Endothelial cell of umbilical vein (primary cell): ENCODE data around the gene PIP4K2C. TPM values are rescaled to one million over a fixed set of nuclear protein-coding genes. Genes with fewer than 3 reads are reported as not detected.
"Not testable (repeated sequence)": the region's sequence is repeated elsewhere in the genome, so short reads cannot be mapped to it uniquely, and the experiment has no call there.

ENCODE experiments used
- BruUV-seq: library from RNA; stranded (reverse); fragments of 400-500 nt; replicated peaks from 2 replicates; lab custom pipeline; 2021; lab: Mats Ljungman, UMichigan
- CTCF ChIA-PET: fragments of 300-600, 350-600 bp; sonication (Branson Sonifier 250); formaldehyde crosslinking; loops from one replicate; lab custom pipeline; 2021; ENCODE audit warnings: antibody characterized with exemption, inconsistent platforms; lab: Charles Lee
- POLR2A ChIA-PET: fragments of 300-600, 350-600 bp; sonication (Branson Sonifier 250); formaldehyde crosslinking; loops from one replicate; lab custom pipeline; 2021; ENCODE audit warnings: antibody characterized with exemption, inconsistent platforms; lab: Charles Lee
- DNase-seq: peaks from one replicate; pipeline ENCODE4 v3.0.0-alpha.2; 2011; ENCODE audit warnings: low read depth, low spot score
- FAIRE-seq: peaks from 2 replicates; lab custom pipeline; 2011; peaks lifted over from hg19 to GRCh38; lab: Jason Lieb, UNC
- H2AFZ ChIP-seq: 2 replicates; pipeline ENCODE4 v1.6.0; 2012; ENCODE audit warnings: low read depth, low read length, control low read depth, inconsistent platforms
- H3K27ac ChIP-seq: 2 replicates; pipeline ENCODE4 v1.5.1; 2011; ENCODE audit warnings: low read depth, mild to moderate bottlenecking, control low read depth, low read length, moderate library complexity; ENCODE audit not compliant: insufficient read depth
- H3K27me3 ChIP-seq, 2 experiments: 2 replicates each; pipeline versions ENCODE4 v1.6.0 to v1.6.1; 2011; ENCODE audit warnings: low read length in 2 of 2, mixed read lengths in 1 of 2; ENCODE audit not compliant: control insufficient read depth in 2 of 2, insufficient read depth in 2 of 2
- H3K36me3 ChIP-seq, 2 experiments: 2 replicates in 1 of 2; 3 replicates in 1 of 2; pipeline ENCODE4 v1.5.1; 2011; ENCODE audit warnings: low read length in 2 of 2, mild to moderate bottlenecking in 1 of 2, moderate library complexity in 1 of 2; ENCODE audit not compliant: control insufficient read depth in 2 of 2, insufficient read depth in 2 of 2; ENCODE audit errors: extremely low read depth in 1 of 2
- H3K4me1 ChIP-seq: 3 replicates; pipeline ENCODE4 v1.5.1; 2011; ENCODE audit warnings: mild to moderate bottlenecking, low read length; ENCODE audit not compliant: control insufficient read depth, insufficient read depth; ENCODE audit errors: extremely low read depth
- H3K4me2 ChIP-seq: 2 replicates; pipeline ENCODE4 v1.6.1; 2011; ENCODE audit warnings: low read length, control low read depth, mixed read lengths; ENCODE audit not compliant: insufficient read depth
- H3K4me3 ChIP-seq, 3 experiments: fragments of 200-600 bp in 1 of 3; sonication (generic), shearing (Covaris generic) in 1 of 3; replicated peaks in 1 of 3; 2 replicates each; pipeline ENCODE4 v1.5.1; 2011 to 2016; ENCODE audit warnings: control low read depth in 3 of 3, low read length in 3 of 3, mild to moderate bottlenecking in 2 of 3, inconsistent platforms in 1 of 3, low read depth in 1 of 3, moderate library complexity in 1 of 3; ENCODE audit not compliant: insufficient read depth in 1 of 3
- H3K79me2 ChIP-seq: 2 replicates; pipeline ENCODE4 v1.6.0; 2012; ENCODE audit warnings: low read length, inconsistent platforms; ENCODE audit not compliant: control insufficient read depth, insufficient read depth
- H3K9ac ChIP-seq: replicated peaks from 2 replicates; pipeline ENCODE3; 2011; ENCODE audit warnings: low read length, control low read depth; ENCODE audit not compliant: insufficient read depth; ENCODE audit errors: extremely low read depth
- H3K9me1 ChIP-seq: replicated peaks from 3 replicates; pipeline ENCODE4 v1.6.0; 2011; ENCODE audit warnings: mild to moderate bottlenecking, low read length; ENCODE audit not compliant: control insufficient read depth, insufficient read depth; ENCODE audit errors: extremely low read depth
- H3K9me3 ChIP-seq: replicated peaks from 2 replicates; pipeline ENCODE4 v1.5.1; 2012; ENCODE audit warnings: low read length, inconsistent platforms; ENCODE audit not compliant: control insufficient read depth, insufficient read depth
- H4K20me1 ChIP-seq: replicated peaks from 2 replicates; pipeline ENCODE3; 2011; ENCODE audit warnings: mild to moderate bottlenecking, low read length; ENCODE audit not compliant: control insufficient read depth, insufficient read depth; ENCODE audit errors: extremely low read depth
- CTCF ChIP-seq, 2 donors: IDR thresholded peaks; 1 replicate in 1 of 2; 2 replicates in 1 of 2; pipeline ENCODE4 v1.5.1; 2011; ENCODE audit warnings: low read length in 2 of 2, mild to moderate bottlenecking in 2 of 2, moderate library complexity in 2 of 2, control low read depth in 1 of 2, inconsistent platforms in 1 of 2, low read depth in 1 of 2; ENCODE audit not compliant: insufficient read depth in 1 of 2; ENCODE audit errors: extremely low read depth in 1 of 2
- EZH2 ChIP-seq: IDR thresholded peaks from 2 replicates; pipeline ENCODE4 v1.6.1; 2012; ENCODE audit warnings: borderline replicate concordance, low read depth, mild to moderate bottlenecking, moderate library complexity, low read length, inconsistent platforms; ENCODE audit not compliant: severe bottlenecking
- FOS ChIP-seq: IDR thresholded peaks from 2 replicates; pipeline ENCODE4 v1.6.1; 2011; ENCODE audit warnings: mild to moderate bottlenecking, low read length, moderate library complexity, borderline replicate concordance; ENCODE audit not compliant: insufficient read depth
- GATA2 ChIP-seq: IDR thresholded peaks from 2 replicates; pipeline ENCODE4 v1.7.0; 2011; ENCODE audit warnings: low read depth, mild to moderate bottlenecking, moderate library complexity, mixed read lengths, low read length; ENCODE audit not compliant: insufficient read length, insufficient read depth
- JUN ChIP-seq: IDR thresholded peaks from 2 replicates; pipeline ENCODE4 v1.6.1; 2011; ENCODE audit warnings: borderline replicate concordance, low read depth; ENCODE audit not compliant: insufficient read length, insufficient read depth
- MAX ChIP-seq: IDR thresholded peaks from 2 replicates; pipeline ENCODE4 v1.6.1; 2011; ENCODE audit not compliant: insufficient read depth, insufficient read length
- MYC ChIP-seq: IDR thresholded peaks from one replicate; pipeline ENCODE4 v1.6.1; 2011; ENCODE audit warnings: mild to moderate bottlenecking, low read depth, low read length
- POLR2A ChIP-seq: IDR thresholded peaks from 2 replicates; pipeline ENCODE4 v1.6.1; 2012; ENCODE audit warnings: low read depth, mild to moderate bottlenecking, control low read depth, low read length
- POLR2AphosphoS5 ChIP-seq: IDR thresholded peaks from 2 replicates; pipeline ENCODE4 v1.6.1; 2012; ENCODE audit warnings: low read depth, mild to moderate bottlenecking, control low read depth, low read length, moderate library complexity; ENCODE audit not compliant: insufficient read depth
- dilution Hi-C: fragments of 300-500 bp; cut with MboI; formaldehyde crosslinking; loops from one replicate; pipeline ENCODE4 v1.15.0; 2019; ENCODE audit warnings: low sequenced_read_pairs; ENCODE audit not compliant: extremely low pct_ligation_motif_present
- intact Hi-C: fragments of 100-400 bp; cut with micrococcal nuclease; formaldehyde crosslinking; loops from one replicate; pipeline ENCODE4 v1.10.0; 2022
- polyA plus RNA-seq, 4 experiments: library from polyadenylated mRNA; depleted of rRNA in 3 of 4; stranded (reverse) in 3 of 4; unstranded in 1 of 4; fragments of >200 nt; gene quantifications; 2 replicates each; pipeline versions ENCODE4 v1.2.1 to v1.2.3, GENCODE V29; 2011 to 2012; ENCODE audit warnings: missing spikeins in 1 of 4
- total RNA-seq: library from RNA; stranded (reverse); gene quantifications from 2 replicates; pipeline ENCODE4 v1.2.3, GENCODE V29; 2021

The PIP4K2C gene
- total and polyA plus RNA-seq, 2 donors (not counting 3 experiments of a cell fraction or from before 2014, with no cell fraction given): 10.5 to 11.5 TPM

DNA sequence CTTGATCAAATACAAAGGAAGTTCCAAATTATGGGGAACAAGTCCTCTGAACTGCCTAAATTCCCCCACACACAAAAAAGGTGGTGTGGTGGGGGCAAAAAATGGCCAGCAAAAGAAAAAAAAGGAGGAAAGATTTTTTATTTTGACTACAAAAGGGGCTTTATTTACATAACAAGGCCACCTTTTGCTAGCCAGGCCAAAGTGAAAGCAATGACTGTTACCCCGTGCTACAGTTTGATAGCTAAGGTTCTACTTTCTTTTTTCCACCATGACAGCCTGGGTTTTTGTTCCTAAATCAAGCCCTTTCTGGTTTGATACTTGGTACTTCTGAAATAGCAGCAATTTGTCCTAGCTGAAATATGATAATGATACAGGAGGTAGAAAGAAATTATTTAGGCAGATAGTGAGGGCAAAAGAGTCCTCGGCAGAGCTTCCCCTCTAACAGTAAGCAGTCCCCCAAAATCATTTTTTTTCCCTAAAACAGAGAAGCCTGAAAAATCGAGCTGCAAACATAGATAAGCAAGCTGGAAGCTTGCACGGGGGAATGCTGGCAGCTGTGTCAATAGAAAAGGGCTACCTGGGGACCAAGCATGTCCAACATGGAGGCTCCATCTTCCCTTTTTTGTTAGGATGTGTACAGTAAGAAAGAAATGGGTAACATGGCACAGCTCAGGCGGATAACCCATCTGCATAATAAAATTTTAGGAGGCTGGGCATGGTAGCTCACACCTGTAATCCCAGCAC lies 50.9 kb downstream of the PIP4K2C start:
- H3K9me3 ChIP-seq: no peaks in the 10 kb centered on the region
- ChIA-PET POLR2A (no interaction called here), CTCF (interaction anchor here (1.4 to 4.5 kb wide), 3 partner anchors 9 to 31 kb away, joined by 3 to 25 read pairs (median 4); partner anchors contain the start of genes ARHGEF25 and B4GALNT1)
- peaks cover 14 to 17% of the 10 kb centered on the region in 2 experiments for H3K27me3 ChIP-seq
- H2AFZ ChIP-seq: no peak overlapping the region
- dilution Hi-C loops: no loop called here
- H3K27ac ChIP-seq: no peak overlapping the region
- H3K36me3 ChIP-seq: no peaks in the 10 kb centered on the region
- no peak overlapping the region for H3K4me2 ChIP-seq
- H3K79me2 ChIP-seq: no peaks in the 10 kb centered on the region
- FAIRE-seq (no peak), DNase-seq (no peak)
- no peaks in the 10 kb centered on the region for H3K4me1 ChIP-seq
- intact Hi-C loops: no loop called here
- no peak overlapping the region for H3K4me3 ChIP-seq
- TF ChIP-seq CTCF (IDR thresholded peaks at IDR 0.05; ENCODE audit: extremely low read depth in 1 of 2, insufficient read depth in 1 of 2, low read depth in 1 of 2, low read length in 2 of 2) (no peak), MYC (no peak), FOS (no peak), MAX (no peak), EZH2 (no peak), POLR2AphosphoS5 (no peak), GATA2 (no peak), JUN (no peak), POLR2A (no peak)
- no peaks in the 10 kb centered on the region for H3K9me1 ChIP-seq
- no peak overlapping the region for H3K9ac ChIP-seq
- no TSS peak for BruUV-seq
- H4K20me1 ChIP-seq: no peaks in the 10 kb centered on the region

DNA sequence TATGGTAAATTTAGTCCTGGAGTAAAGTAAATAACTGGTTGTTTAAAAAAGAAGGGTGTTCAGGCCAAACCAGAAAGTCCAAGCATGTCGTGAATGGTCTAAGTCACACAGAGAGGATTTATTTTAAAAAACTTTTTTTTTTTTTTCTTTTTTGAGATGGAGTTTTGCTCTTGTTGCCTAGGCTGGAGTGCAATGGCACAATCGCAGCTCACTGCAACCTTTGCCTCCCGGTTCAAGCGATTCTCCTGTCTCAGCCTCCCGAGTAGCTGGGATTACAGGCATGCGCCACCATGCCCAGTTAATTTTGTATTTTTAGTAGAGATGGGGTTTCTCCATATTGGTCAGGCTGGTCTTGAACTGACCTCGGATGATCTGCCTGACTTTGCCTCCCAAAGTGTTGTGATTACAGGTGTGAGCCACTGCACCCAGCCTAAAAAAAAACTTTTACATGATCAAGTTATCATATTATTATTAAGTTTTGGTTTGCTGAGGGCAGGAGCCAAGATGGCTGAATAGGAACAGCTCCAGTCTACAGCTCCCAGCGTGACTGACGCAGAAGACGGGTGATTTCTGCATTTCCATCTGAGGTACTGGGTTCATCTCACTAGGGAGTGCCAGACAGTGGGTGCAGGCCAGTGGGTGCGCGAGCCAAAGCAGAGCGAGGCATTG lies 55.1 kb downstream of the PIP4K2C start:
- H3K4me3 ChIP-seq, intact Hi-C loops, H3K4me2 ChIP-seq, BruUV-seq, CTCF ChIA-PET, H3K27ac ChIP-seq, DNase-seq, H4K20me1 ChIP-seq, FAIRE-seq, H2AFZ ChIP-seq, POLR2A ChIA-PET, dilution Hi-C loops, H3K36me3 ChIP-seq, H3K27me3 ChIP-seq, H3K9ac ChIP-seq, H3K9me3 ChIP-seq, H3K4me1 ChIP-seq, H3K9me1 ChIP-seq, H3K79me2 ChIP-seq: not testable (repeated sequence)
